Renal cortical epithelial cell (primary cell): ENCODE measurements around the gene SCIN. TPM values are rescaled to one million over a fixed set of nuclear protein-coding genes. Genes with fewer than 3 reads are reported as not detected.

Experiments
- DNase-seq: peaks from one replicate; pipeline ENCODE4 v3.0.0-alpha.2; 2011; ENCODE audit warnings: low read depth
- total RNA-seq: library from RNA; depleted of rRNA; stranded (reverse); fragments of >200 nt; gene quantifications from 2 replicates; pipeline ENCODE4 v1.2.3, GENCODE V29; 2014

The SCIN gene
- total RNA-seq, 1 donor from 2014 or later, result 113 TPM

DNA sequence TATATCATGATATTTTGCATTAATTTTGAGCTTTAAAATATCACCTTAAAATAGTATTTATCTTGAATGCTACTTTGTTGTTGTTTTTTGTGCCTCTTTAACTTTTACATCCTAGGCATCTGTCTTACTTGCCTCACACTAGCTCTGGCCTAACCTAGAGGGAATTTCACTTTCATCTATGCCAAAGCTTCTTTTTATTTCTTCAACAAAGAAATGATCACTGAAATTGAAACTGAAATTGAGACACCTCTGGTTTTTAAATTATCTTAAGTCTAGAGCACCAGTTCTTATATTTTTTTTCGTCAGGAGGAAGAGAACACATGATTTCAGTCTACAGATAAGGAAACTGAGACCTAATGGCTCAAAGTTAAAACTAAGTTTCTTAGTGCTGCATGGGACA, 3.5 kb upstream of the SCIN start:
- DNase-seq, result no peak

DNA sequence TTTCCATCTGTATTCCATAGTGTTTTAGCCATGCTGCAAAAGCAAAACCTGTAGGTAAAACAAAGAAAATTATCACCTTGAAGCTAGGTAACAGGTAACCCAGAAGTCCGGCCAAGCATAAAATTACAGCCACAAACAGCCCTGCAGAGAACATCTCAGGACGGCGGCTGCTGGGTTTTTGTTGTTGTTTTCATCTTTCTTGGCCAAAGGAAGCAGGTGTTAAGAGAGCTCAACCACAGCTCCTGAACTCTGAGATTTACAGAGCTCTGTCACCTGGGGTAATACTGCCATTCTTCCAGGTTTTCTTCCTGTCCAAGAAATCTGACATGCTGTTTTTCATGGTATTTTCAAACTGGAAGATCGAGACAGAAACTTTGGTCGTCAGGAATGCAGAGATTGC, 847 bp upstream of the SCIN start:
- DNase-seq, result no peak

DNA sequence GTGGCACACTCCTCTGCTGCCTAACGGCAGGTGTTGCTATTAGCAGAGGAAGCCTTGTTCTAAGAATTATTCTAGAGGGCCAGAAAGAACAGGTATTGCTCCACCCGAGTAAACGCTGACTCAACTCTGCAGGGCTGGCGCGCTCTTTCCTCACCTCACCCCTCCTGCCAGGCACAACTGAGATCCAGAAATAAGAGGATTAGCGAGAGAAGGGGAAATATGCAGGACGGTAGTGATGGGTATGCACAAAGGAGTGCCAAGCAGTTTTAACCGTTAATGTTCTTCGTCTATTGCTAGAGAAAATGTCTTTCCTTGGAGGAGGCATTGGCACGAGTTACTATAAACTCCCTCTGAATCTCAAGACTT, 369 bp upstream of the SCIN start:
- DNase-seq, result peak; percentile 80

DNA sequence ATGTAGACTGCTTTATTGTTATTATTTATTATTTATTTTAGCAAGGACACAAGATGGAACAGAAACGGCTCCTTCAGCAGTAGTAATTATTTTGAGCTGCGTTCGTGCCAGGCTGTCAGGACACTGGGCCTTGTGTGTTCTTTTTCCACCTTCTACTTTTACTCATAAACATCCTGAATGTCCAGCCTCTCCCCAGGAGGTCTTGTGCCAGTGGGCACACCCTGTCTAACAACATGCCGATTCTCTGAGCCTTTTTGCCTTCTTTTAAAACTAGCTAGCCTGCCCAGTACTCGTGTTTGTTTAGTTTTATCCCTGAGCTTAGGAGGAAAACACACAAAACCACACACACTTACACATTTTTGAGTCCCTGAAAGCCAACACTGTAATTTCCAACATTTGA, 1.2 kb downstream of the SCIN start:
- DNase-seq, result peak; percentile 39

DNA sequence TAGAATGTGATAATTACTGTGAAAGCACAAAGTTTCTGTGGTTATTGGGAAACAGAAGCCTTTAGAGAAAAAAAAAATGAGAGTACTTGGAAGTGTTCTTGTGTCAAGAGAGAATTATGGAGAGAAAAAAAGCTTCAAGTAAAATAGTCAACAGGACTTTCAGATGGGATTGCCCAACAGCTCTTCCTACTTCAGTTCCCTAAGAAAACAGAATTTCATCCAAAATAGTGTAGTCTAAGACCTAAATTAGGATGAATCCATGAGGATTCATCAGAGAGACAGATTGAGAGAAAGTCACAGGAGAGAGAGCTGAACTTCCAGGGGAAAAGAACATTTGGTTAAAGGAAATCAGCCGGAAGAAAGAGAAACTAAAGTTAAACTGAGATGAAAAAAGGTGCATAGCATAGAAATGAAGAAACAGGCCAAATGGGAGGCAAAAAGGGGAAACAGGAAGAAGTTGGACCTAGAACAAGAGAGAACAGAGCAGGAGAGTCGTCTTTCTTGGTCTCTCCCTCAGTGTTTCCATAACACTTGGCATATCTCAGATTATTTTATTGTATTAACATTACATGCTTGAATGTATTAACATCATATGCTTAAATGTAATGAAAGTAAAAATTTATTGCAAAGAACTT, 2.5 kb downstream of the SCIN start:
- peak; percentile 44 for DNase-seq

DNA sequence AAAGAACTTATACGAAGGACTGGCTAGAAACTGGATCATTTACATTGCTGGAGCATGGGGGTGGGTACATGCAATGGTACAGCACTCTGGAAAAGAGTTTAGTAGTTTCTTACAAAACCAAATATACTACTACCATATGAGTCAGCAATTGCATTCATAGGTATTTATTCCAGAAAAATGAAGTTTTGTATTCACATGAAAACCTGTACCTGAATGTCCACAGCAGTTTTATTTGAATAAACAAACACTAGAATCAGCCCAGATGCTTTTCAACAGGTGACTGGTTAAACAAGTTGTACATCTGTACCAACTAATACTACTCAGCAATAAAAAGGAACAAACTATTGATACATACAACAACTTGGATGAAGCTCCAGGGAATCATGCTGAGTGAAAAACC, 3.4 kb downstream of the SCIN start:
- no peak for DNase-seq

DNA sequence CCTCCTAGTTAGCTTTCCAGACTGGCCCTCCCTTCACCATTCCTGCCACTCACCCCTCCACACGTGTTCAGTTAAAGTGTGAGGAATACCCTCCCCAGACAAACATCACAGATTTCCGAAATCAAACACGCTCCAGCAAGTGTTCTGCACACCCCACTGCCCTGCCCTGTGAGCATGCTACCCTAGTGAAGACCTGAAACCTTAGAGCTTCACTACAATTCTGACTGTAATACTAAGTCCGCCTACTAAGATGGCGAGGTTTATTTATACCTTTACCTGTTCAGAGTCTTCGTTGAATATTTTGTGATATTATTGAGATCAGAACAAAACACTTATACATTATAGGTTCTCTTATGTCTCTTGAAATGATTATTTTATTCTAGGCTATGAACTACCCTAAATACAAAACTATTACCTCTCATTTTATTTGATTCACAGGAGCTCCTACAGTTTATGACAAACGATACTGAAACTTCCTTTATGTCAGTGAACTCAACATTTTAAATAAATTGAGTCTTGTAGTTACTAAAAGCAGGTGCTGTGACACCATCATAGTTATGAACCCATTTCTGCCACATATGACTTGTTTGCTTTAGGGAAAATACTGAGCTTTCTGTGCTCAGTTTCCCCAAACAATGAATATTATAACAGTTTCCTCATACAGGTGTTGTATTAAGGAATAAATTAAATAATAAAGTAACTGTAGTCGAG, 8.6 kb downstream of the SCIN start:
- no peak for DNase-seq

DNA sequence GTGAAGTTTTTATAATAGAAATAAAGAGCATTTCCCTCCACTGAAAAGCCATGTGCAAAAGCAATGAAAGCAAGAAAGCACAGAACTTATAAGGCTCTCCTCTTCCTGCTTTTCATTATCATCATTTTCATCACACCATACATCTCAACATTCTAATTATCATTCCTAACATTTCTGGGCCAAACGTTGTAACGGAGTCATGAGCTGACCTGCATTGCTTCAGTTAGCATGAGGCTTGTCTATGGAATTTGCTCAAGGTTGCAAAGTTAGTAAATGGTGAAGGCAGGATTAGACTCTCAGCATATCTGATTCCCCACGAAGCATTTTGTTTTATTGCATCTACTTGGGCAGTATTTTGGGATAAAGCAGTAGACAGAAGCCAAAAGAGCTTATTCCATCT, 11.4 kb downstream of the SCIN start:
- peak; percentile 78 for DNase-seq

DNA sequence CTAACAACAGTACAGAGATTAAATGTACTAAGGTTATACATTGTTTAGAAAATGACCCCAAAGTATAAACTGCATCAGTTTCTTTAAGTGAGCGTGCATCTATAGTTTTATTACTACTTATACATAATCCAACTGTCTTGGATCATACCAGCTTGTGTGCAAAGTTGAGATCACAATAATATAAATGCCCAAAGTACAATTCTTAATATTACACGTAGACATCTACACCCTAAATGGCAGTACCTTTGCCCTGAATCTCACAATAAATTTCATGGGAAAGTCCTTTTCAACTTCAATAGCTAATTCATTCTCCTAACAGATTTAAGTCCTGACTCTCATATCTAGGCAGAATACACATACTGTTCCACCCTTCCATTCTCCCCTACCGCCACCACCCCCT, 11.8 kb downstream of the SCIN start:
- DNase-seq, result no peak

DNA sequence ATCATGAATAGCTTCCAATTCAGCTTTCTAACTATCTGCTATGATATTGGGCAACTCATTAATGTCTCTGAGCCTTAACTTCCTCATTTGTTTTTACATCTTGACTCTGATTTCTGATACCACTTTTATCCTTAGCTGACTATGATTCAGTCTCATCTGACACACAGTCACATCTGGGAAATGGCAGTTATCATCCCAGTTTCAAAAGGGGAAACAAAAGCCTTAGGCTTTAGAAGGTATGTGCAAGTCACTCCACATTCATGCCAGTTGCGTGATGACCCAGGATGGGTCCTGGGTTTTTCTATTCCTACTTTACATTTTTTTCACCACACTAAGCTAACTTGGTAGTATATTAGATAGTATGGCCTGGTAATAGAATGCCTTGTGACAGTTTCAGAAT, 12.7 kb downstream of the SCIN start:
- DNase-seq, result peak; percentile 43

DNA sequence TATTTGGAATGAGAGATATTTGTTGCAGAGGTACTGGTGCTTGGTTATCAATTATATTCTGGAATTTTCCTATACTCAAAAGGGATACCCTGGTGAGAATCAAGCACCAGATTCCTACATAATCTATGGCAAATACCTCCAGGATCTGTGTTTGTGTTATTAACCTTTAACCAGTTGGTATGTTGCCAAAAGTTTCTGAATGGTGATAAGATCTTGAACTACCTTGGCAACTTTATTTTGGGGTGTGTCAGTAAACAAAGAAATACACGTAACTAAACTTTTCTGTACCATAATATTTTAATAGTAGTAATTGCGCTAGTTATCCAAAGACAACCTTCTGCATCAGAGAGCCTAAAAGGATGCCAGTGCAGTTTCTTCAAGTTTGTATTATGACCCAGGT, 13.4 kb downstream of the SCIN start:
- DNase-seq, result peak; percentile 49

DNA sequence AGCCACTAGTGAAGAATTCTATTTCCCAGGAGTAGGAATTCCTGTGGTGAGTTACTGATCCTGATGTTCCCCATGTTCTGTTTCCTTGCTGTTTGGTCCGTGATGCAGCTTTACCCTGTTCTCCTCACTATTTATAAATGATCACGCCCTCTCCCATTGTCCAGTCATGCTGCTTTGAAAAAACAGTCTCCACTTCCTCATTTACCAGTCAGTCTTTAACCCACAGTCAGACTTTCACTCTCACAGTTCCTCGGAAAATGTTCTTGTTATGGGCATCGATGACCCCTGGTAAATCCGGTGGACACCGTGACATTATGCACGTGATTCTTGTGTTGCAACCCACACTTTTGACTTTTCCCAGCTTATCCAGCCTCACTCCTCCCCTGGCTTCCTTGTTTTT, 14.4 kb downstream of the SCIN start:
- DNase-seq, result peak; percentile 92

DNA sequence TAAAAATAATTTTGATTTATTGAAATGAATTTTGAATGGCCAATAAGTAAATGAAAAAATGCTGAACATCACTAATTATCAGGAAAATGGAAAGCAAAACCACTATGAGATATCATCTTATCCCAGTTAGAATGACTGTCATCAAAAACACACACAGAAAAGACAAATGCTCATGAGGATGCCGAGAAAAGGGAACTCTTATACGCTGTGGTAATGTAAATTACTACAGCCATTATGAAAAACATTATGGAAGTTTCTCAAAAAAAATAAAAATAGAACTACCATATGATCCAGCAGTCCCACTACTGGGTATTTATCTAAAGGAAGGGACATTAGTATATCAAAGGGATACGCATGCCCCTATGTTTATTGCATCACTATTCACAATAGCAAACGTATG, 15.8 kb downstream of the SCIN start:
- no peak for DNase-seq

DNA sequence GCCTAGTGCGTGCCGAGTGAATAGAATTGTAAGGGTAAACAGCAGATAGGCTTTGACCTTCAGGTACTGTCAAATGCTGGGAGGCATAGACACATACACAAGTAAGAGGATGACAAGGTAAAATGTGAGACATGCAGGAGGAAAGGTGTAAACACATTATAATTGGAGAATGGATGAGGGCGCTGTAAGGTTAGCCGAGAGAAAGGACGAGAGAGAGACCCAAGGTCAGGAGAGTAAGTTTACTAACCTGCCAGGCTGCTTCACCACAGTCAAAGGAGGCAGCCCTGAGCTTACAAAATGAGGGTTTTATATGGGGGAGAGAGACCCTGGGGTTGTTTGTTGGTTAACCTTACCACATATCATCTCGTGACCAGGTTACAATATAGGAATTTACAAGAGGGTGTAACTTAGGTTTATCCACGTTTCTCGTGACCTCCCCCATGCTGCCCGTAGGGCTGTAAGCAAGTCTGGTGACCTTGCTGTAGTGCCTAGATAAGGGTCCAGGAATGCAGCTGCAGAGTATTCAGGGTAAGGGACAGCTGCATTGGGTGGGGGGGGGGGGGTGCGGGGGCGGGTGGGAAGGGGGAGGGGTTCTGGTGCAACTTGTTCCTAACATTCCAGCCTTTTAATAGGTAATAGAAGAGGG, 17.9 kb downstream of the SCIN start:
- DNase-seq, result no peak

DNA sequence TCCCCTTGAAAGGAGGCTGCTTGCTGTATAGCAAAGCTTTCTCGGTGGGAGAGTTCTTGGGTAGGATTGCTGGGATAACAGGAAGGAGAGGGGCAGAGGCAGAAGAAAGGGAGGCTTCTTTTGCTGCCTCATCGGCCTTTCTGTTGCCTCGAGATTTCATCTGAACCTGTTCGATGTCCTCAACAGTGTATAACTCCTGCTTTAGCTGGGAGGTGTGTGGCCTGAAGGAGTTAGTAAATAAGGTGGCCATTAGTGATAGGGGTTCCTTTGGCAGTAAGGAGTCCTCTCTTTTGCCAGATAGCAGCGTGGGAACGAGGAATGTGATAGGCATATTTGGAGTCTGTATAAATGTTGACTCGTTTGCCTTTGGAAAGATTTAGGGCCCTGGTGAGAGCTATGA, 20.0 kb downstream of the SCIN start:
- DNase-seq, result no peak

DNA sequence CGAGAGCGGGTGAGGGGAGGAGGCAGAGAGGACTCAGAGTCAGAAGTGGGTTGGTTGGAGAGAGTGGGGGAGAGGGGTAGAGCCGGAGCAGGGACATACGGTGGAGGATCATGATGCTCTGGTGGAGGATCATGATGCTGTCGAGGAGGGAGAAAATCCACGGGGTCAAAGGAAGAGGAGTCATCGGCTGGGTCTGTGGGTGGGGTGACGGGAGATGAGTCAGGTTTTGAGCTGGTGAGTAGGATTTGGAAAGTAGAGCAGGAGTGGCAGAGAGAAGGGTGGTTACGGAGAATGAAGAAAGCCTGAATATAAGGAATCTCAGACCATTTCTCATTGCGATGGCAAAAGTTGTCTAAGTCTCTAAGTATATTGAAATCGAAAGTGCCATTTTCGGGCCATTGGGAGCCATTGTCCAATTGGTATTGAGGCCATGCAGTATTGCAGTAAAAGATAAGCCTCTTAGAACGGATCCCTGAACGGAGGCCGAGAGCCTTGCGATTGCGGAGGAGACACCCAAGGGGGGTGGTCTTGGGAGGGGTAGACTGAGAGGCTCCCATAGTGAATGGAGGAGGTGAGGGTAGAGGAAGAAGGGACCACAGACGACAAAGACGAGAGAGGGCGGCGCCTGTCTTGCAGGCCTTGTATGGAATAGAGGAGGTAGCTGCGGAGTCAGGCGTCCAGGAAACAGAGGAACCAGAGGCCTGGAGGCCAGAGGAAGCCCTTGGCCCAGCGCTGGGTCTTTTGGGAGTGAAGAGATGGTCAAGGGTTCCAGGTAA, 23.8 kb downstream of the SCIN start:
- DNase-seq, result no peak

DNA sequence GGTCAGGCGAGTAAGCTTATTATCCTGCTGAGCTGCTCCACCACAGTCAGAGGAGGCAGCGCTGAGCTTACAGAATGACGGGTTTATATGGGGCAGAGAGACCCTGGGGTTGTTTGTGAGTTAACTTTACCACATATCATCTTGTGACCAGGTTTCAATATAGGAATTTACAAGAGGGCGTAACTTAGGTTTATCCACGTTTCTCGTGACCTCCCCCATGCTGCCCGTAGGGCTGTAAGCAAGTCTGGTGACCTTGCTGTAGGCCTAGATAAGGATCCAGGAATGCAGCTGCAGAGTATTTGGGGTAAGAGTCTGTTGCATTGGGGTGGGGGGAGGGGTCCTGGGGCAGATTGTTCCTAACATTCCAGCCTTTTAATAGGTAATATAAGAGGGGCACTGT, 24.6 kb downstream of the SCIN start:
- no peak for DNase-seq

DNA sequence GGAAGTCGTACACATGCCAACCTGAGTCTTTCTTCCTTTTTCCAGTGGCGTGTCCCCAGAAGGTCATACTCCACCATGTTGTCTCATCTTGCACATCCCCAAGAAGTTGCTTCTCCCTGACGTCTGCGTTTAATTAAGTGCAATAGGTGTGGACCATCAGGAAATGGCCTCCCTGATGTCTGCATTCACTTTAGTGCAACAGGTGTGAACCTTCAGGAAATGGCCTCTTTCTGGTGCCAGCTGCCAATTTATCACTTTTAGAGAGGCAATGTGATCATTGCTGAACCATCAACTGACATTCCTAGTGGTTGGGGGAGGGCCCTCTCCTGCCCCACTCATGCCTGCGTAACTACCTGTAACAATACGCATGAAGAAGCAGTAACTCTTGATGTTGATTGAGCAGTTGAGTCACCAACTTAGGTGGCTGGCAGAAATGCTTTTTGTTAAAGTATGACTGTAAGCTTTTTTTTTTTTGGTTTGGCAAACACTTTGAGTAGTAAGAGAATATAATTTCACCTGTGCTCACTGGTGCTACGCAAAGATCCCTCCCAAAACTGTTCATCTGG, 25.8 kb downstream of the SCIN start:
- DNase-seq, result peak; percentile 48

DNA sequence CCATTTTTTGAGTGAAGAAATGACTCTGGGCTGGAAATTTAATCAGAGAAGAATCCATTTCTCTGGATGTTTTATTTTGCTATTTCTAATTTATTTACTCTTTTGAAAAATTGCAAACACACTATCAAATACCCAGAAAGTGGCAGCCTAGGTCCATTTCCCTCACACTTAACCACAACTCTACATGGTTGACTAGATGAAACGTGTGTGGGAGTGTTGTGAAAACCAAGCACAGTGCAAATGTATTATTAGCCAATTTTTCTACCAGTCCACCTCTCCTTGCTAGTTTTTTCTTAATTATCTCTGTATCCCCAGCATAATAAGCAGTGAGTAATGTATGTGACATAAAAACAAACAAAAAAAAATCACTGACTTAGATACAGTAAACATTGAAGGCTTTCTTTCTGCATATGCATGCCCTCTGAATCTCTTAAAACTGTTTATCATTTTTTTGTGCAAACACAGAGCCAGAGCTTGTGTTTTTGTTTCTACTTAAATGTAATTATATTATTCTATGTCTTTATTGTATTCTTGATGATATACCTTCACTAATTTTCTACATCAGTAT, 30.9 kb downstream of the SCIN start:
- no peak for DNase-seq

DNA sequence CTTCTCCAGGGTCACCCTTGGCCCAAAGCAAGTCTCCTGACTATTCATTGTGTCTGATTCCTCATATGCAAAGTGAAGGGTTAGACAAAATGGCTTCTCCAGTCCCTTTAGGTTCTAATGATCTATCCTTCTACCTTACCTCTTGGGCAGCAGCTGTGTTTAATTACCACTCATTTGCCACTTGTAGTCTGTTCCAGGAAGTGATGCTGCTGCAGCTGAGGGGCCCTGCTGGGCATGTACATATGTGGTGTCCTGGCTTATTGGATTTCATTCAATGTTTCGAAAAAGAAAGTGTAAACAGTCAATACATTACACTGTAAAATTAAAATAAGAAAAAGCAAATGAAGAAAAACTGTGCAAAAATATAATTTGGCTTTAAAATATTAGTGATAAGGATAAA, 36.6 kb downstream of the SCIN start:
- DNase-seq, result no peak

DNA sequence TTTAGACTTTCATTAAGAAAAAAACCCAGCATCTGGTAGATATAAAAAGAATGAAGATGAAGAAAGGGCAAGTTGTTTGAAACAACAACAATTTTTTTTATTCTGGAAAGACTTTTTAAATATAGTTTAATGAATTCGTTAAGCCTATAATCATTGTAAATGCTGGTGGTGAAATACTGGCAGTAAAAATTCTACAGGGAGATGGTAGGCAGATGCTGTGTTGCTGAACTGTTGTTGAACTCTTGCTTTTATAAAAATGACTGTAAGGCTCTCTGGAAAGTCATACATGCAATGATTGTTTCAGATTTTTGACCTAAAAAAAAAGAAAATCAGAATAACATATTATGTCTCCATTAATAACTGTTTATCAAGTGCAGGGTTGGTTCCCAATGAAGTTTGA, 39.0 kb downstream of the SCIN start:
- no peak for DNase-seq

DNA sequence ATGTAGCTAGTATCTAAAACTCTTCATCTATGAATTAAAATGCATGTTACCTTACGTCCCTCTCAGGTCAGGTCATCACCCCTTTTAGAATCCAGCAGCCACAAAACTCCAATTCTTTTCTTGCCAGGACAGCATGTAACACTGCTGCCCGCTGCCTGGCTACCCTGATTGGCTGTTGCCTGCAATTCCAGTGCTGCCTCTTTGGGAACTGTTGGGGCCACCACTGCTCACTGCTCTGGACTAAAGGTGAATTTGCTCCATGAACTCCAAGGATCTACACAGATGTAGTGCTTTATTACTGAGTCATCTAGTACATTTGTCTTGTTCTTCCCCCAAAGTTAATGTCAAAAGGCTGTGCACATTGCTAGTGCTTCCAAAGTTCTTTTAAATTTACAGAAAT, 40.4 kb downstream of the SCIN start:
- no peak for DNase-seq
